ENCODE data around the gene DHRS1. TPM values are rescaled to one million over a fixed set of nuclear protein-coding genes. Genes with fewer than 3 reads are reported as not detected.
A peak's percentile ranks its signal among the peaks of the same experiment; 100 is the strongest.

Gene DHRS1
- total RNA-seq, 1 donor from 2014 or later, result 6.3 TPM

DNA sequence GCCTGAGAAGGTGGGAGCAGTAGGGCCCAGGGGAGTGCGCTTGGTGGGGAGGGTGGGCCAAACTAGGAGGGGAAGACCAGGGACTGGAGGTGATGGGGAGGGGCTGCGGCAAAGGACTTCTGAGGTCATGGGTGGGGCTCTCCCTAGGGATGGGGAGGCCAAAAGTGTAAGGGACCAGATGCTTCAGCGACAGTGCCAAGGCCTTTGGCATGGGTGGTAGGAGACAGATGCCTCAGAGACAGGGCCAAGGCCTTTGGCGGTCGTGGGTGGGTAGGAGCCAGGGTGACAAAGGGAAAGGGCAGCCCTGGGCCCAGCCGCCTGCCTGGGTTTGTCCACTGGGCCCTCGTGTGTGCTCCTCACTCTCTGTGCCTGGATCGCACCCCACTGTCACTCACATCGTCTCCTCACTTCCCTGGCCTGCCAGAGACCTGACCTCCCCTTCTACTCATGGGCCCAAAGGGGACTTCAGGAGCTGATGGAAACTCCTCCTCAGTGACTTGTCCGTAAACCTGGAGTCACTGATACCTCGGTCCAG, 15.0 kb downstream of the DHRS1 start:
- Histone ChIP-seq H3K9me3 (ENCODE audit: control insufficient read depth in 3 of 3, low read length in 3 of 3) (no peaks in the 10 kb centered on the region), H3K27ac (ENCODE audit: low read depth, low read length) (no peak overlapping the region)

DNA sequence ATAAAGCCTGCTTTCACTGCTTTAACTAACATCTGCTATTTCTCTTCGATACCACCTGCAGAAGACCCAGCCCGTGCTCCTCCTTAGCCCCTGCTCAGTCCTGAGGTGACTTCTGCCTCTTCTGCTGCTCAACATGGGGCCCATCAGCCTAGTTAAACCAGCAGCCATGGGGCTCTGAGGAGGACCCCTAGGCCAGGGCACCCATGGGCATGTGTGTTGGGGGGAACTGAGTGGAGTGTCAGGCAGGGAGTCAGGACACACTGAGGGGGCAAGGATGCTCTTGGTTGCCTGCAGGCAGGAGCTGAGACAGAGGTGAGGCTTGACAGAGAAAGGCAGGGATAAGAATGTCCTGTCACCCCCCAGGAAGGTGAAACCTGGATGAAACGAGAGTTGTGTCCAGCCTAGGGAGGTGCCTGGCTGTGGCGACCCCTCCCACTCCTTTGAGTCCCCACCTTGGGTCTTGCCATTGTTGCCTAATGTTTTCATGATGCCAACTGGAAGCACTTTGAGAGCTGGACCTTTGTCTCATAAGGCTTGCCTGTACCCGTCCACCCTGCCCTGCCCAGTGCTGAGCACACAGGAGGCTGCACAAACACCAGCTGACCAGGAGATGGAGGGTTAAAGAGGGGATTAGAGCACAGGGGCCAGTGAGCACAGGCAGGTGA, 15.7 kb downstream of the DHRS1 start:
- Histone ChIP-seq H3K4me3 (ENCODE audit: low read length in 3 of 3) (no peak overlapping the region), H3K36me3 (ENCODE audit: control insufficient read depth in 3 of 3, insufficient read depth in 3 of 3, low read length in 3 of 3) (no peaks in the 10 kb centered on the region), H3K27ac (ENCODE audit: low read depth, low read length) (no peak overlapping the region), H3K27me3 (ENCODE audit: control insufficient read depth in 3 of 3, insufficient read depth in 3 of 3, low read length in 3 of 3) (no peaks in the 10 kb centered on the region), H3K9me3 (ENCODE audit: control insufficient read depth in 3 of 3, low read length in 3 of 3) (no peaks in the 10 kb centered on the region), H3K9ac (ENCODE audit: low read depth in 1 of 3, low read length in 3 of 3) (peak overlapping the region in 1 of 3 donors; percentile 19), H3K4me1 (ENCODE audit: control insufficient read depth in 3 of 3, insufficient read depth in 3 of 3, low read length in 3 of 3) (peaks cover 0 to 5% (median 0%) of the 10 kb centered on the region in 3 donors)

More for the DNA sequence above, 15.0 kb downstream of the DHRS1 start:
- Histone ChIP-seq H3K9ac (ENCODE audit: low read depth in 1 of 3, low read length in 3 of 3) (peak overlapping the region in 1 of 3 donors; percentile 16), H3K4me1 (ENCODE audit: control insufficient read depth in 3 of 3, insufficient read depth in 3 of 3, low read length in 3 of 3) (peaks cover 0 to 5% (median 0%) of the 10 kb centered on the region in 3 donors), H3K4me3 (ENCODE audit: low read length in 3 of 3) (no peak overlapping the region), H3K36me3 (ENCODE audit: control insufficient read depth in 3 of 3, insufficient read depth in 3 of 3, low read length in 3 of 3) (peaks cover 3 to 4% (median 4%) of the 10 kb centered on the region in 3 donors), H3K27me3 (ENCODE audit: control insufficient read depth in 3 of 3, insufficient read depth in 3 of 3, low read length in 3 of 3) (no peaks in the 10 kb centered on the region)

DNA sequence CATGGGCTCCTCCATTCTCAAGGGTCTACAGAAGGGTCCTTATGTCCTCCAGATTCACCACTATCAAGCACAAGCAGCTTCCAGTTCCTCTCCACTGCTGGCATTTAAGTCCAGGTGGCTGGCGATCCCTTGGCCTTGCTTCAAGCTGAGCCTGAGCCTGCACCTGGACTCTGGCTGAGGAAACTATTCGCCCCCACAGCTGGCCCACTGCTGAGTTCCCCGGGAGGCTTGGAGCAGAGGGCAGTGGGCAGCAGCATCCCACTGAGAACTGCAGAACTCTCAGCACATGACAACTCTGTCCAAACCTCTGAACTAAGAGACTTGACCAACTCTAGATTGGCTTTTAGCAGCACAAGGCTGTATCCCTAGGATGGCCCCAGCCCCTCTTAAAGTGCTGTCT, 16.8 kb downstream of the DHRS1 start:
- Histone ChIP-seq H3K4me1 (ENCODE audit: control insufficient read depth in 3 of 3, insufficient read depth in 3 of 3, low read length in 3 of 3) (peaks cover 0 to 5% (median 0%) of the 10 kb centered on the region in 3 donors), H3K27ac (ENCODE audit: low read depth, low read length) (no peak overlapping the region), H3K9me3 (ENCODE audit: control insufficient read depth in 3 of 3, low read length in 3 of 3) (no peaks in the 10 kb centered on the region), H3K27me3 (ENCODE audit: control insufficient read depth in 3 of 3, insufficient read depth in 3 of 3, low read length in 3 of 3) (no peaks in the 10 kb centered on the region), H3K4me3 (ENCODE audit: low read length in 3 of 3) (no peak overlapping the region), H3K9ac (ENCODE audit: low read depth in 1 of 3, low read length in 3 of 3) (no peak overlapping the region), H3K36me3 (ENCODE audit: control insufficient read depth in 3 of 3, insufficient read depth in 3 of 3, low read length in 3 of 3) (no peaks in the 10 kb centered on the region)

DNA sequence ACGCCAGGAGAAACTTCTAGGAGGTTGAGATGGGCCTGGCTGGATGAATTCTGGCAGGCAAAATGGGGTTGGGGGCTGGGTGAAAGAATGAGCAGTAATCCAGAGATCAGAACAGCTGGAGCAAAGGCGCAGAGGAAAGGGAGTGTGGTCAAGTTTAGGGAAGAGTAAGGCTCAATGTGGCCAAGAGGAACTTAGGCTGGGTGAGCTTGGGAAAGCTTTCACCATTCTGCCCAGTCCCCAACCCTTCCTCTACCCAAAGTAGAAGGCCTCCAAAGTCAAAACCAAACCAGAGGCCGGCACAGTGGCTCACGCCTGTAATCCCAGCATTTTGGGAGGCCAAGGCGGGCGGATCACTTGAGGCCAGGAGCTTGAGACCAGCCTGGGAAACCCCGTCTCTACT, 17.9 kb downstream of the DHRS1 start:
- H3K9me3 ChIP-seq (ENCODE audit: control insufficient read depth in 3 of 3, low read length in 3 of 3), result no peaks in the 10 kb centered on the region
- H3K27me3 ChIP-seq (ENCODE audit: control insufficient read depth in 3 of 3, insufficient read depth in 3 of 3, low read length in 3 of 3), result no peaks in the 10 kb centered on the region
- no peaks in the 10 kb centered on the region for H3K36me3 ChIP-seq (ENCODE audit: control insufficient read depth in 3 of 3, insufficient read depth in 3 of 3, low read length in 3 of 3)
- H3K27ac ChIP-seq (ENCODE audit: low read depth, low read length), result no peak overlapping the region
- peaks cover 0 to 5% (median 0%) of the 10 kb centered on the region in 3 donors for H3K4me1 ChIP-seq (ENCODE audit: control insufficient read depth in 3 of 3, insufficient read depth in 3 of 3, low read length in 3 of 3)
- H3K9ac ChIP-seq (ENCODE audit: low read depth in 1 of 3, low read length in 3 of 3), result no peak overlapping the region
- H3K4me3 ChIP-seq (ENCODE audit: low read length in 3 of 3), result no peak overlapping the region

DNA sequence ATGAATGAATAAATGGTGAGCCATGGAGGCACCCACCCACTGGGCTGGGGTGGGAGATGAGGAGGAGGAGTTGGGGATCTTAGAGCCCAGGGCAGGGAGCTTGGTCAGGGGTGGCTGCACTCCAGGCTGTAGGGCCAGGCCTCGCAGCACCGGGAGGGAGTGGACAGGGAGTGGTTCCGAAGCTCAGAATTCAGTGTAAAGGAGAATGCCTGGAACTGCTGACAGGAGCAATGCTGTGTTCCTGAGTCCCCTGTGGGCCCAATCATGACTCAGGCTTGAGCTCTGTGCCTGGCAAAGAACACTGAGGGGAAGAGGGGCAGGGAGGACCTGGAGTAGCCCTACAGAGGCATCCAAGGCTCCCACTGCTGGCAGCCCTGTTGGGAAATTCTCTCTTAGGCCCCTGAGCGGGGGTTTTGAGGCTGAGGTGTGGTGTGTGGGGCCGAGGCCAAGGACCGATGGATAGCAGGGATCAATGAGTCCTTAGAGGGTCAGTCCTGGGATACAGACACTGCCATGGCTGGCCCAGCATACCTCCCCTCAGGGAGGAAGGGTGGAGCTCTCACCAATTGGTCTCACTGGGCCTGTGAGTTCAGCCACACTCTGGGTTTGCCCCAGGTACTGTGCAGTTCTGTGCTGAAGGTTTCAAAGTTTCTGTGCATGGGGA, 18.7 kb downstream of the DHRS1 start:
- Histone ChIP-seq H3K4me3 (ENCODE audit: low read length in 3 of 3) (no peak overlapping the region), H3K9me3 (ENCODE audit: control insufficient read depth in 3 of 3, low read length in 3 of 3) (no peaks in the 10 kb centered on the region), H3K4me1 (ENCODE audit: control insufficient read depth in 3 of 3, insufficient read depth in 3 of 3, low read length in 3 of 3) (peaks cover 0 to 5% (median 0%) of the 10 kb centered on the region in 3 donors), H3K36me3 (ENCODE audit: control insufficient read depth in 3 of 3, insufficient read depth in 3 of 3, low read length in 3 of 3) (no peaks in the 10 kb centered on the region), H3K9ac (ENCODE audit: low read depth in 1 of 3, low read length in 3 of 3) (no peak overlapping the region), H3K27me3 (ENCODE audit: control insufficient read depth in 3 of 3, insufficient read depth in 3 of 3, low read length in 3 of 3) (no peaks in the 10 kb centered on the region), H3K27ac (ENCODE audit: low read depth, low read length) (no peak overlapping the region)

DNA sequence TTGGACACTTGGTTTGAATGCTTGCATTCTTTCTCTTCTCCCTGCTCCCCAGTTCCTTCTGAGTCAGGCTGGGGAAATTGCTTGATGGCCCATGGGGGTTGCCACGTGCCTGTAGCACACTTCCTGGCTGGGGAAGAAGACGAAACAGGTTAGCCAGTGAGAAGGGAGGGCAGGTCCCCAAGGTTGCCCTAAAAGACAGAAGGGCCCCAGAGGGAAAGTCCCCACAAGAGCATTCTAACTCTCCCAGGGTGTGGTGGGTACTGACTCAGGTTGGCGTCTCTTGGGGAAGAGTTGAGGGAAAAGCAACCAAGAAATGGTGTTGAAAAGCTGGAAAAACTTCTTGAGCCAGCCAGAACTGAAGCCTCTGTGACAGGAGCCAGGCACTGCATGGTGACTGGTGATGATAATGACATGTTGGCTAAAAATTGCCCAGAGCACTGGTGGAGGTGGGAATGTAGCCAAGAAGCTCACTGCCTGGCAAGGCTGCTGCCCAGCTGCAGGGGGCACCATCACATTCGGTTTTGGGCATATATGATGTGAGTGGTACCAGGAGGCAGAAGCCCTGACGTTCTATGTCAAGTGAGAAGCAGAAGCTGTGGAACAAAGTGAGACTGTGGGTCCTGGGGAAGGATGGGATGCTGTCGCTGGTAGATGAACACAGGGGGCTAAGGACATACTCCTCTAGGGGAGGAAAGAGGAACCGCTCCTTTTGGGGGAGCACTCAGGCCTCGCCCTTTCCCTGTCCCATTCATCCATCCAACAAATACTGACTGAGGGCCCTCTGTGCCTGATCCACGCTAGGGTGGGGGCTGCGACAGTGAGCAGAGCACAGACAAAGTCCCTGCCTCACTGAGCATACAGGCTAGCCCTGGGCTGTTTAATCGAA, 20.0 kb downstream of the DHRS1 start:
- Histone ChIP-seq H3K27me3 (ENCODE audit: control insufficient read depth in 3 of 3, insufficient read depth in 3 of 3, low read length in 3 of 3) (no peaks in the 10 kb centered on the region), H3K9me3 (ENCODE audit: control insufficient read depth in 3 of 3, low read length in 3 of 3) (no peaks in the 10 kb centered on the region), H3K27ac (ENCODE audit: low read depth, low read length) (no peak overlapping the region), H3K9ac (ENCODE audit: low read depth in 1 of 3, low read length in 3 of 3) (no peak overlapping the region), H3K36me3 (ENCODE audit: control insufficient read depth in 3 of 3, insufficient read depth in 3 of 3, low read length in 3 of 3) (no peaks in the 10 kb centered on the region), H3K4me3 (ENCODE audit: low read length in 3 of 3) (no peak overlapping the region), H3K4me1 (ENCODE audit: control insufficient read depth in 3 of 3, insufficient read depth in 3 of 3, low read length in 3 of 3) (peaks cover 0 to 5% (median 0%) of the 10 kb centered on the region in 3 donors)

DNA sequence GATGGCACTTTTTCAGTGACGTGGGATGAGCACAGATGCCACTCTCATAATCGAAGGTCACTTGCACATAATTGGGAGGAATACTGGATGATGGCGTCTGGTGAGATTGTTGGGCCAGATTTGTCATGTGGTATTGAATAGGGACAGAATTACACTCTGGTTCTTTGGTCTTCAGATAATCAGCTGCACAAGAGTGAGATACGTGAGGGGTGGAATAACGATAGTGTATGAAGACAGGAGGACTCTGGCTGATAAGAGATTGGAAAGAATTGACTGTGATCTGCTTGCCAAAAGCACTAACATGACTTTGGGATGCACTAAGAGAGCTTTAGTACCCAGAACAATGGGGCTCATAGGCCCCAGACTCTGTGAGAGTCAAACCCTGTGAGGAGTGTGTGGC, 21.2 kb downstream of the DHRS1 start:
- H3K9ac ChIP-seq (ENCODE audit: low read depth in 1 of 3, low read length in 3 of 3), result no peak overlapping the region
- H3K36me3 ChIP-seq (ENCODE audit: control insufficient read depth in 3 of 3, insufficient read depth in 3 of 3, low read length in 3 of 3), result no peaks in the 10 kb centered on the region
- no peak overlapping the region for H3K4me3 ChIP-seq (ENCODE audit: low read length in 3 of 3)
- H3K4me1 ChIP-seq (ENCODE audit: control insufficient read depth in 3 of 3, insufficient read depth in 3 of 3, low read length in 3 of 3), result peaks cover 0 to 5% (median 5%) of the 10 kb centered on the region in 3 donors
- no peak overlapping the region for H3K27ac ChIP-seq (ENCODE audit: low read depth, low read length)
- no peaks in the 10 kb centered on the region for H3K9me3 ChIP-seq (ENCODE audit: control insufficient read depth in 3 of 3, low read length in 3 of 3)
- H3K27me3 ChIP-seq (ENCODE audit: control insufficient read depth in 3 of 3, insufficient read depth in 3 of 3, low read length in 3 of 3), result no peaks in the 10 kb centered on the region

DNA sequence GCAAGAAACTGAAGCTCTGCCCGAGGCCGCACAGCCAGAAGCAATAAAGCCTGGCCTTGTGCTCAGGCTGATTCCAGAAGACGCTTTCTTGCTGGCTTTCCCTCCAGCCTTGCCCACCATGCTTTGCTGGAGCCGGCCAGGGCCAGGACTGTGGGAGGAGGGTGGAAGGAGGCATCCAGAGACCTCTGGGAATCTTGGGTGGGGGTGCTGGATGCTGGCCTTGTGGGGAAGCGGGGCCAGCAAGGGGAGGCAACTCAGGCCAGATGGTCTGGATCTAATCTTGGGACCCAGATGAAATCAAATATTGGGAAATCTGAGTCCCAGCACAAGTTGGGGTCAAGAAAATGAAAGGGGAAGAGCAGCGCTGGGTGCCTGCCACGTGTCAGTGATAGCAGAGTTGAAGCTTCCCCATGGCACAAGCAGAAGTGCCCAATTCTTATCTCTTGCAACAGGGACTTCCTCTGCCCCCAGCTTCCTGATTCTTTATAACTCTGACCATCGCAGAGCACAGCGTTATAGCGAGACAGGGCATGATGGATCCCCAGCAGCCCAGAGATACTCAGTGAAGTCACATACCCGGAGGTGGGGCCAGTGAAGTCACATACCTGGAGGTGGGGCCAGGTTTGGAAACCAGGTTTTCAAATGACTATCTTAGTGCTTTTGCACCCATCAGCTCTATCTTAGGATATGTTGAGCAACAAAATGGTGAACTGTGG, 21.8 kb downstream of the DHRS1 start:
- Histone ChIP-seq H3K36me3 (ENCODE audit: control insufficient read depth in 3 of 3, insufficient read depth in 3 of 3, low read length in 3 of 3) (no peaks in the 10 kb centered on the region), H3K4me3 (ENCODE audit: low read length in 3 of 3) (no peak overlapping the region), H3K9me3 (ENCODE audit: control insufficient read depth in 3 of 3, low read length in 3 of 3) (no peaks in the 10 kb centered on the region), H3K4me1 (ENCODE audit: control insufficient read depth in 3 of 3, insufficient read depth in 3 of 3, low read length in 3 of 3) (peaks cover 0 to 5% (median 5%) of the 10 kb centered on the region in 3 donors), H3K9ac (ENCODE audit: low read depth in 1 of 3, low read length in 3 of 3) (no peak overlapping the region), H3K27me3 (ENCODE audit: control insufficient read depth in 3 of 3, insufficient read depth in 3 of 3, low read length in 3 of 3) (no peaks in the 10 kb centered on the region), H3K27ac (ENCODE audit: low read depth, low read length) (no peak overlapping the region)

DNA sequence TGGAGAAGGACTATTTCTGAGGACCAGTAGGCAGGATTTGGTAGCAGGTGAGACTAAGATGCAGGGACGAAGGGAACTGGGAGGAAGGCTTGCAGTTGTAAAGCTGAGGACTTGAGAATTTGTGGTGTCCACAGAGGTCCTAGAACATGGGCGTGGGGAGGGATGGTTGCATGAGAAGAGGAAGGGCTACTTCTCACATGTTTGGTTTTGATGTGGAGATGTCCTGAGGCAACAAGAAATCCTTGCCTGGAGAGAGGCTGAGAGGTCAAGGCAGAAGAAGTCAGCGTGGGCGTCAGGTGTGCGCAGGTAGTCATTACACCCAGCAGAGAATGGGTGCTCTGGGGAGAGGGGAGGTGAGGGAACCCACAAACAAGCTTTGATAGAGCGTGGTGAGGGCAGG, 22.5 kb downstream of the DHRS1 start:
- Histone ChIP-seq H3K36me3 (ENCODE audit: control insufficient read depth in 3 of 3, insufficient read depth in 3 of 3, low read length in 3 of 3) (no peaks in the 10 kb centered on the region), H3K27me3 (ENCODE audit: control insufficient read depth in 3 of 3, insufficient read depth in 3 of 3, low read length in 3 of 3) (no peaks in the 10 kb centered on the region), H3K4me1 (ENCODE audit: control insufficient read depth in 3 of 3, insufficient read depth in 3 of 3, low read length in 3 of 3) (peaks cover 0 to 5% (median 5%) of the 10 kb centered on the region in 3 donors), H3K9me3 (ENCODE audit: control insufficient read depth in 3 of 3, low read length in 3 of 3) (no peaks in the 10 kb centered on the region), H3K4me3 (ENCODE audit: low read length in 3 of 3) (no peak overlapping the region), H3K9ac (ENCODE audit: low read depth in 1 of 3, low read length in 3 of 3) (no peak overlapping the region), H3K27ac (ENCODE audit: low read depth, low read length) (no peak overlapping the region)
